Psoas muscle (tissue), 8 donors: ENCODE results near the gene SLC1A3. TPM values are rescaled to one million over a fixed set of nuclear protein-coding genes. Genes with fewer than 3 reads are reported as not detected.

Experiments used
- ATAC-seq, 4 donors: fragments of 200-7000 bp; cut with Tn5 transposase; one replicate each; pipeline ENCODE4 v1.9.1; 2020; ENCODE audit warnings: moderate library complexity in 3 of 4, mild to moderate bottlenecking in 2 of 4
- DNase-seq, 2 donors: peaks; one replicate each; pipeline ENCODE4 v3.0.0-alpha.2; 2020
- H3K27ac ChIP-seq: fragments of 200-600 bp; one replicate; pipeline ENCODE4 v1.8.0; 2022
- H3K27me3 ChIP-seq, 3 donors: fragments of 200-600 bp in 1 of 3; one replicate each; pipeline versions ENCODE4 v1.6.1 to v1.8.0; 2013 to 2022; ENCODE audit warnings: low read length in 2 of 3, mild to moderate bottlenecking in 2 of 3, moderate library complexity in 1 of 3; ENCODE audit not compliant: insufficient read depth in 3 of 3
- H3K36me3 ChIP-seq, 2 donors: fragments of 200-600 bp in 1 of 2; one replicate each; pipeline versions ENCODE4 v1.6.1 to v1.8.0; 2013 to 2022; ENCODE audit warnings: low read depth in 1 of 2, mild to moderate bottlenecking in 1 of 2, moderate library complexity in 1 of 2; ENCODE audit not compliant: insufficient read depth in 1 of 2
- H3K4me1 ChIP-seq: fragments of 200-600 bp; one replicate; pipeline ENCODE4 v1.8.0; 2022
- H3K4me3 ChIP-seq: fragments of 200-600 bp; one replicate; pipeline ENCODE4 v1.8.0; 2022; ENCODE audit warnings: mild to moderate bottlenecking
- H3K9me3 ChIP-seq: fragments of 200-600 bp; one replicate; pipeline ENCODE4 v1.8.0; 2022
- WGBS, 3 donors: extraction: QIAGEN DNeasy Blood & Tissue Kit; methylation state at CpG; one replicate each; pipeline versions ENCODE4 v1.1.6 to v1.1.7; 2013; 5-methylcytosine and 5-hydroxymethylcytosine counted together
- intact Hi-C, 2 donors: fragments of 100-400 bp; cut with DNase I; formaldehyde crosslinking; loops; one replicate each; pipeline versions ENCODE4 v1.11.0 to v1.14.2; 2022
- polyA plus RNA-seq, 3 donors: library from polyadenylated mRNA; stranded (reverse); fragments of 200-250 nt; gene quantifications; one replicate each; pipeline ENCODE4 v1.2.3, GENCODE V29; 2013
- total RNA-seq, 4 donors: library from RNA; stranded (reverse); fragmentation: NEBNext Ultra II Directional in 2 of 4; extraction: Animal tissue kit (Norgen Biotek cat#: 25700) in 2 of 4; gene quantifications; one replicate each; pipeline versions ENCODE4 v1.2.1 to v1.2.4, GENCODE V29; 2021 to 2023
- TF ChIP-seq, protein P1 (sequence below): fragments of 200-600 bp; IDR thresholded peaks from one replicate; pipeline ENCODE4 v1.8.0; 2022; ENCODE audit warnings: antibody characterized with exemption
- donor health status: healthy with polysubstance abuse.
- donor health status: DM: no; HTN: no; CAD: no; lungs with moderate emphysema.
- donor health status: Bipolar disorder and iron deficiency.
- donor health status: healthy.
- donor health status: DM: yes; HTN: yes; CAD: no.
- donor health status: DM: no; HTN: no; CAD: no.
- donor health status: DM: no; HTN: no; CAD: no.
- donor health status: DM: yes; HTN: yes; CAD: no.

The SLC1A3 gene
- total and polyA plus RNA-seq, 7 donors: 9.6 to 25.3 (median 17.4) TPM

- H3K4me1 ChIP-seq: no peaks in the 10 kb centered on the region
- TF ChIP-seq, protein P1, sequence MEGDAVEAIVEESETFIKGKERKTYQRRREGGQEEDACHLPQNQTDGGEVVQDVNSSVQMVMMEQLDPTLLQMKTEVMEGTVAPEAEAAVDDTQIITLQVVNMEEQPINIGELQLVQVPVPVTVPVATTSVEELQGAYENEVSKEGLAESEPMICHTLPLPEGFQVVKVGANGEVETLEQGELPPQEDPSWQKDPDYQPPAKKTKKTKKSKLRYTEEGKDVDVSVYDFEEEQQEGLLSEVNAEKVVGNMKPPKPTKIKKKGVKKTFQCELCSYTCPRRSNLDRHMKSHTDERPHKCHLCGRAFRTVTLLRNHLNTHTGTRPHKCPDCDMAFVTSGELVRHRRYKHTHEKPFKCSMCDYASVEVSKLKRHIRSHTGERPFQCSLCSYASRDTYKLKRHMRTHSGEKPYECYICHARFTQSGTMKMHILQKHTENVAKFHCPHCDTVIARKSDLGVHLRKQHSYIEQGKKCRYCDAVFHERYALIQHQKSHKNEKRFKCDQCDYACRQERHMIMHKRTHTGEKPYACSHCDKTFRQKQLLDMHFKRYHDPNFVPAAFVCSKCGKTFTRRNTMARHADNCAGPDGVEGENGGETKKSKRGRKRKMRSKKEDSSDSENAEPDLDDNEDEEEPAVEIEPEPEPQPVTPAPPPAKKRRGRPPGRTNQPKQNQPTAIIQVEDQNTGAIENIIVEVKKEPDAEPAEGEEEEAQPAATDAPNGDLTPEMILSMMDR: no peak
- no peak overlapping the region for H3K27ac ChIP-seq
- DNase-seq (no peak), ATAC-seq (no peak)
- no peaks in the 10 kb centered on the region for H3K36me3 ChIP-seq
- H3K4me3 ChIP-seq: no peak overlapping the region
- H3K9me3 ChIP-seq: no peaks in the 10 kb centered on the region
- WGBS, 3 donors: 77 to 84% (median 81%) methylated on average over 6 of the region's 6 CpGs
- H3K27me3 ChIP-seq: no peaks in the 10 kb centered on the region
- intact Hi-C loops: no loop called here
Observed at GRCh38 chr5:36596756-36597155, 9.7 kb upstream of the SLC1A3 start.

DNA sequence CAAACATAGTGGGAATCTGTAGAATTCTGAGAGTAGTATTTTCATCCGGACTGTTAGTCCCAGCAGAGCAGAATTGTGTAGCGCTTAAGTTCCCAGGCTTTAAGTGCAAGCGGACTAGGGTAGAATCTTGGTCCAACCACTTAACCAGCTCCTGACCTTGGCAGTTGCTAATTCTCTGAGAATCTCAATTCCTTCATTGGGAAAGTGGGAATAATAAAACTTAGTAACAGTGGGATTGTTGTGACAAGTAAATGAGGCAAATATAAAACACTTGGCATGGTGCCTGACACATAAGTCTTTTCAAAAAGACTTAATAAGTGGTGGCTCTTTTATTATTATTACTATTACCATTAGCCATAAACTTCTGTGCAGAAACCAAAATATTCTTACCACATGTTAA is 8.4 kb upstream of the SLC1A3 start:
- Histone ChIP-seq H3K27ac (no peak overlapping the region), H3K36me3 (no peaks in the 10 kb centered on the region), H3K9me3 (no peaks in the 10 kb centered on the region), H3K4me1 (no peaks in the 10 kb centered on the region), H3K4me3 (no peak overlapping the region), H3K27me3 (no peaks in the 10 kb centered on the region)
- TF ChIP-seq, protein P1: no peak
- WGBS, 3 donors: 69 to 79% (median 70%) methylated on average over 3 of the region's 3 CpGs
- intact Hi-C loops: no loop called here
- no peak for ATAC-seq
- DNase-seq: no peak

- Histone ChIP-seq H3K9me3 (no peaks in the 10 kb centered on the region), H3K4me3 (no peak overlapping the region), H3K27me3 (no peaks in the 10 kb centered on the region), H3K36me3 (no peaks in the 10 kb centered on the region), H3K27ac (no peak overlapping the region), H3K4me1 (no peaks in the 10 kb centered on the region)
- no peak for ATAC-seq
- DNase-seq: no peak
- WGBS, 3 donors: 73 to 77% (median 74%) methylated on average over 6 of the region's 6 CpGs
- TF ChIP-seq, protein P1: no peak
- intact Hi-C loops: loop anchor here in 1 of 2 donors (10.0 kb wide), 1 partner anchor 185 kb away; no protein-coding TSS in a partner anchor
Observed at GRCh38 chr5:36599986-36600779, 6.2 kb upstream of the SLC1A3 start.

- ATAC-seq: no peak
- H3K36me3 ChIP-seq: no peaks in the 10 kb centered on the region
- intact Hi-C loops: loop anchor here in 1 of 2 donors (10.0 kb wide), 1 partner anchor 186 kb away; no protein-coding TSS in a partner anchor
- H3K4me3 ChIP-seq: no peak overlapping the region
- 52 to 60% (median 56%) methylated on average over 6 of the region's 6 CpGs for WGBS, 3 donors
- TF ChIP-seq, protein P1: no peak
- H3K4me1 ChIP-seq: peaks cover 3% of the 10 kb centered on the region
- no peak overlapping the region for H3K27ac ChIP-seq
- H3K27me3 ChIP-seq: no peaks in the 10 kb centered on the region
- H3K9me3 ChIP-seq: no peaks in the 10 kb centered on the region
- DNase-seq: no peak
Observed at GRCh38 chr5:36600917-36601527, 5.4 kb upstream of the SLC1A3 start.
